Measurements from ENCODE around the gene SRPRB. TPM values are rescaled to one million over a fixed set of nuclear protein-coding genes. Genes with fewer than 3 reads are reported as not detected.
A peak's percentile ranks its signal among the peaks of the same experiment; 100 is the strongest.

SRPRB gene
- total and polyA plus RNA-seq, 3 experiments from 2014 or later, result 60.0 to 129 (median 128) TPM

DNA sequence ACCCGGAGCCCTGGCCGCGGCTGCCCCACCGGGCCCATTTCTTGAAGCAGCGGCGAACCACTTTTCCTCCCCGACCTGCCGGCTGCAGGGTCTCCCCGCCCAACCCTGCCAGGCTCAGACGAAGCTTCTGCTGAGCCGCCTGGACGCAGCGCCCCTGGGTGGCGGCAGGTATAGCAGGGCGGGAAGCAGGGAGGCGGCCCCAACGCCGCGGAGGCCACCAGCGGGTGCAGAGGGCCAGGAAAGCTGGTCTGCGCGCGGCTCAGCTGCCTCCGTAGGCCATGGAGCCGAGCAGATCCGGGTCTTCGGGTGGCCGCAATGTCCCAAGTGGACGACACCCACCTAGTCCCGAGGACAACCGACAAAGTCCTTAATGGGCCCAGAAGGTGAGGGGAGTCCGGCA is 21.9 kb upstream of the SRPRB start:
- H3K36me3 Mint-ChIP-seq, result no peaks in the 10 kb centered on the region
- H3K9me3 ChIP-seq (ENCODE audit: low read length), result no peaks in the 10 kb centered on the region
- H3K4me1 ChIP-seq (ENCODE audit: insufficient read depth, low read length), result no peaks in the 10 kb centered on the region
- no peaks in the 10 kb centered on the region for H3K36me3 ChIP-seq (ENCODE audit: insufficient read depth, low read length)
- H3K27me3 Mint-ChIP-seq, result peaks cover 9 to 30% of the 10 kb centered on the region in 2 donors
- no peaks in the 10 kb centered on the region for H3K4me1 Mint-ChIP-seq
- H3K27ac ChIP-seq (ENCODE audit: low read depth, low read length), result no peak overlapping the region
- ChIA-PET POLR2A (no interaction called here), CTCF (no interaction called here)
- no peak overlapping the region for H3K27ac Mint-ChIP-seq
- no peaks in the 10 kb centered on the region for H3K9me3 Mint-ChIP-seq
- no peak for DNase-seq
- H3K4me3 Mint-ChIP-seq, result no peak overlapping the region
- H3K27me3 ChIP-seq (ENCODE audit: insufficient read depth, low read length, poor library complexity, severe bottlenecking), result no peaks in the 10 kb centered on the region
- no peak overlapping the region for H3K4me3 ChIP-seq (ENCODE audit: low read length)

DNA sequence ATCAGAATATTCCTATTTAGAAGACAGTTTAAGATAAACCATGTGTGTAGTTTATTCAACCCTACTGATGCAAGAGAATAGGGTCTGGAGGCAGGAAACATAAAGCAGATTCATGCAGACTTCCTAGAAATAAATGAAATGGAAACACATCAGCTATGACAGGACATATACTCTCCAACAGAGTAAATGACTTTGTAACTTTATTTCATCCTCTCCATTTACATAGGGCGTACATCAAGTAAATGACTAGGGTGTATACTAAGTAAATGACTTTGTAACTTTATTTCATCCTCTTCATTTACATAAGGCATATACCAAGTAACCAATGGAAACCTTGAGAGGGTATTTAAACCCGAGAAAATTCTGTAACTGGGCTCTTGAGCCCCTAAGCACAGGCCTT is 17.6 kb upstream of the SRPRB start:
- H3K4me3 Mint-ChIP-seq, result no peak overlapping the region
- no peak for DNase-seq
- Histone ChIP-seq H3K27ac (ENCODE audit: low read depth, low read length) (no peak overlapping the region), H3K36me3 (ENCODE audit: insufficient read depth, low read length) (no peaks in the 10 kb centered on the region), H3K4me3 (ENCODE audit: low read length) (no peak overlapping the region), H3K27me3 (ENCODE audit: insufficient read depth, low read length, poor library complexity, severe bottlenecking) (no peaks in the 10 kb centered on the region), H3K9me3 (ENCODE audit: low read length) (no peaks in the 10 kb centered on the region), H3K4me1 (ENCODE audit: insufficient read depth, low read length) (no peaks in the 10 kb centered on the region)
- H3K27me3 Mint-ChIP-seq, result peaks cover 4 to 12% of the 10 kb centered on the region in 2 donors
- POLR2A ChIA-PET, result no interaction called here
- H3K36me3 Mint-ChIP-seq, result no peaks in the 10 kb centered on the region
- CTCF ChIA-PET, result no interaction called here
- no peak overlapping the region for H3K27ac Mint-ChIP-seq
- no peaks in the 10 kb centered on the region for H3K4me1 Mint-ChIP-seq
- peaks cover 3 to 11% (median 8%) of the 10 kb centered on the region in 5 donors for H3K9me3 Mint-ChIP-seq

DNA sequence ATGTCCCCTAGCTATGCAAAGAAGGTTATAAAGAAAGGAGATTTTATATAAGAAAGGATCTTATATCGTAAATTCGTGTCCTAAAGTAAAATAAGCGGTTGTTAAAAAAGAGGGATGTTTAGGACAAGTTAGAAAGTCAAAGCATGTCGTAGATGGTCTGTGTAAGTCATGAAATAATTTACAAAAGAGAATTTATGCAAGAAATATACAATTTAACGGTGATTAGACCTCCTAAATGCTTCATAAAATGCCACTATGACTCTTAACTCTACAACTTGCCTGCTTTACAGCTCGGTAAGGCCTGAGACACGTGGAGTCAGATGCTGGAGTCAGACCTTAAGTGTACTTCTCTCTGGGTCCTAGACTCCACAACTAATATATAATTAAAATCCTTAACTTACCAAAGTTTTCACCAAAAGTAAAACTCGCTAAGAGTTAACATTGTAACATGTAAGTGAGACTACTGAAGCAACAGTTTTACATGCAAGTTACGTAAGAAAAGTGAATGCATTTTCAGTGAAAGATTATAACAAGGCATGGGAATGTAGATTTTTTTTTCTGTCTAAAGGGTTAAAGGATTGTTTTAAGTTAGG is 13.3 kb upstream of the SRPRB start:
- H3K4me3 ChIP-seq (ENCODE audit: low read length), result no peak overlapping the region
- no peak for DNase-seq
- ChIA-PET POLR2A (no interaction called here), CTCF (no interaction called here)
- H3K4me1 ChIP-seq (ENCODE audit: insufficient read depth, low read length), result no peaks in the 10 kb centered on the region
- Mint-ChIP-seq H3K27ac (no peak overlapping the region), H3K4me3 (no peak overlapping the region), H3K9me3 (peaks cover 4 to 12% (median 10%) of the 10 kb centered on the region in 5 donors), H3K27me3 (peaks cover 9 to 25% of the 10 kb centered on the region in 2 donors), H3K36me3 (no peaks in the 10 kb centered on the region), H3K4me1 (no peaks in the 10 kb centered on the region)
- no peak overlapping the region for H3K27ac ChIP-seq (ENCODE audit: low read depth, low read length)
- no peaks in the 10 kb centered on the region for H3K27me3 ChIP-seq (ENCODE audit: insufficient read depth, low read length, poor library complexity, severe bottlenecking)
- H3K36me3 ChIP-seq (ENCODE audit: insufficient read depth, low read length), result no peaks in the 10 kb centered on the region
- no peaks in the 10 kb centered on the region for H3K9me3 ChIP-seq (ENCODE audit: low read length)

DNA sequence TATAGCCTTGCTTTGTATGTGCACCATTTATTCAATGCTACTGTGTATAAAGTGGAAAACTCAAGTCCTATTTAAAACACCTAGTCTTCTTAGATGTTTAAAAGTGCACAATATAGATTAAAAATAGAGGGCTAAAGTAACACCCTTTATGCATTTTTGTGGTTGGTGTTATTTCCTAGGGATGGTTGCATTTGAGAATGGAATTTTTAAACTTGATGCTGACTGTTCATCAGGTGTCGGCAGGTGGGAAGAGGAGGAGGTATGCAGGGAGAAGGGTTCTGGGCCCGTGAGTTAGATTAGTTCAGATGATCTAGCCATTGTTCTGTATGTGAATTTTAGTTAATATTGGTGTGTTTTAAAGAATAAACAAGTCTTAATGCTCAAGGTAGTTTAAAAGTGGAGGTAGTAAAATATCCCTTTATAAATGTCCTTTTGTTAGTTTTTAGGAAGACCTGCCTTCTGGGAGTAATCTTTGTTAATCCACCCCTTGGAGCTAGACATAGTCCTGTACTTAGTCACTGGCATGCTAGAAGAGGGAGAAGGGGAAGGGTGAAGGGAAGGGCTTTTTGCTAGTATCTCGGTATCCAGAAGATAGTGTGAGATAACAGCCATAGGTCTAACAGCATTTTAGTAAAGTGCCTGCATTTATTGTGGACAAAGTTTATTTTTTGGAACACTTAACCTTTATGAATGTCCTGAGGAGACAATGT is 8.1 kb upstream of the SRPRB start:
- Histone ChIP-seq H3K9me3 (ENCODE audit: low read length) (no peaks in the 10 kb centered on the region), H3K36me3 (ENCODE audit: insufficient read depth, low read length) (no peaks in the 10 kb centered on the region), H3K27me3 (ENCODE audit: insufficient read depth, low read length, poor library complexity, severe bottlenecking) (no peaks in the 10 kb centered on the region), H3K27ac (ENCODE audit: low read depth, low read length) (no peak overlapping the region), H3K4me1 (ENCODE audit: insufficient read depth, low read length) (no peaks in the 10 kb centered on the region), H3K4me3 (ENCODE audit: low read length) (no peak overlapping the region)
- ChIA-PET POLR2A (no interaction called here), CTCF (no interaction called here)
- Mint-ChIP-seq H3K4me1 (no peaks in the 10 kb centered on the region), H3K36me3 (no peaks in the 10 kb centered on the region), H3K9me3 (peaks cover 4 to 6% (median 6%) of the 10 kb centered on the region in 5 donors), H3K27ac (no peak overlapping the region), H3K27me3 (peaks cover 11 to 33% of the 10 kb centered on the region in 2 donors), H3K4me3 (no peak overlapping the region)
- DNase-seq, result no peak

DNA sequence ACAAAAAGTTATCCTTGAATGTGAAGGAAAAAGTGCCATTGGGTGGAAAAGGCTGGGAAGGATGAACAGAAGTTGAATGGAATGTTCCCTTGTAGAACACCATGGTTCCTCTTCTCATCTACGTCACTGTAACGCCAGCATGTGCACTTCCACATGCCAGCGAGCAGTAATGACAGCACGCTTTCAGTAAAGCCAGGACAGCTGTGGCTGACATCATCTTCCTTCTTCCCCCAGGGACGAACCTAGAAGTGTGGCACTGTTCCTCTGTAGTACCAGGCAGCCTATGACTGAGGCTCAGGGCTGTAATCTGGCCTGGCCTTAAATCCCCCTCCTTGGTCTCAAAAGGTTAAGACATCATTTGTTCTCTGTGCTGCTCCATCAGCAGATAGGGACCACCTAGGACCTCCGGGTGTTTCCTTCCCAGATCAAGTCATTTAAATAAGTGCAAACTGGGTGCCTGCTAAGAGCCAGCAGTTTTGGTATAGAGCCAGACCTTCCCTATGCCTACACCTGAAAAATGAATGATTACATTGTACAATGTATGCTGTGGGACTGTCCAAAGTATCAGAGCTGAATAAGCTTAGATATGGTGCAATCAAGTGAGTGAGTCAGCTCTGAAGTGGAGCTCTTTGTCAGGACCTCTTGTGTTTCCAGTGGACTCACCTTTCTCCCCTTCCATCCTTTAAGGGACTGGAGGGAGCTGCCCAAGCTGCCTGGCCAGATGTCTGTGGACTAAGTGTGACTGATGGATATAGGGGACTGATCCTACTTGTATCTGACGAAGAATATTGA is 5.6 kb upstream of the SRPRB start:
- Histone ChIP-seq H3K4me3 (ENCODE audit: low read length) (no peak overlapping the region), H3K36me3 (ENCODE audit: insufficient read depth, low read length) (no peaks in the 10 kb centered on the region), H3K27ac (ENCODE audit: low read depth, low read length) (no peak overlapping the region), H3K27me3 (ENCODE audit: insufficient read depth, low read length, poor library complexity, severe bottlenecking) (no peaks in the 10 kb centered on the region), H3K4me1 (ENCODE audit: insufficient read depth, low read length) (peaks cover 3% of the 10 kb centered on the region), H3K9me3 (ENCODE audit: low read length) (no peaks in the 10 kb centered on the region)
- CTCF ChIA-PET, result no interaction called here
- H3K4me1 Mint-ChIP-seq, result peaks cover under 1 to 1% (median 1%) of the 10 kb centered on the region in 3 donors
- no peak for DNase-seq
- H3K9me3 Mint-ChIP-seq, result no peaks in the 10 kb centered on the region
- H3K27ac Mint-ChIP-seq, result no peak overlapping the region
- H3K4me3 Mint-ChIP-seq, result no peak overlapping the region
- no peaks in the 10 kb centered on the region for H3K36me3 Mint-ChIP-seq
- POLR2A ChIA-PET, result no interaction called here
- peaks cover 11 to 28% of the 10 kb centered on the region in 2 donors for H3K27me3 Mint-ChIP-seq

DNA sequence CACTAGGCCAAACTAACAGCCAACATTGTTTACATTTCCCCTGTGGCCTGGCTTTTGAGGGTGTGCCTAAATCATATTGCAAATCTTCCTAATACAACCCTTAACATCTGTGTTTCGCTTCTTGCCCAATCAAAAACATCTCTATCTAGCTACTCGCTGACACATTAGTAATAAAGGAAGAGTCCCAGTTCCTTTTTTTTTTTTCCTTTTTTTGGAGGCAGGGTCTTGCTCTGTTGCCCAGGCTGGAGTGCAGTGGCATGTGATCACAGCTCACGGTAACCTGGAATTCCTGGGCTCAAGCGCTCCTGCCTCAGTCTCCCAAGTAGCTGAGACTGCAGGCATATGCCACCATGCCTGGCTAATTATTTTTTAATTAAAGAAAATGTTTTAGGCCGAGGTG is 2.1 kb upstream of the SRPRB start:
- peaks cover 0 to 21% (median 3%) of the 10 kb centered on the region in 3 donors for H3K36me3 Mint-ChIP-seq
- no peak for DNase-seq
- CTCF ChIA-PET, result interaction anchor here (1.0 to 1.1 kb wide), 2 partner anchors 15 to 139 kb away, joined by 3 read pairs; no protein-coding TSS in a partner anchor
- H3K9me3 Mint-ChIP-seq, result no peaks in the 10 kb centered on the region
- H3K9me3 ChIP-seq (ENCODE audit: low read length), result no peaks in the 10 kb centered on the region
- no peak overlapping the region for H3K27ac ChIP-seq (ENCODE audit: low read depth, low read length)
- POLR2A ChIA-PET, result no interaction called here
- peaks cover 25 to 30% (median 29%) of the 10 kb centered on the region in 3 donors for H3K4me1 Mint-ChIP-seq
- H3K36me3 ChIP-seq (ENCODE audit: insufficient read depth, low read length), result no peaks in the 10 kb centered on the region
- peak overlapping the region in 1 of 7 donors; percentile 15 for H3K4me3 Mint-ChIP-seq
- peaks cover 14% of the 10 kb centered on the region for H3K4me1 ChIP-seq (ENCODE audit: insufficient read depth, low read length)
- no peak overlapping the region for H3K4me3 ChIP-seq (ENCODE audit: low read length)
- H3K27me3 ChIP-seq (ENCODE audit: insufficient read depth, low read length, poor library complexity, severe bottlenecking), result no peaks in the 10 kb centered on the region
- peaks cover 3 to 5% of the 10 kb centered on the region in 2 donors for H3K27me3 Mint-ChIP-seq
- no peak overlapping the region for H3K27ac Mint-ChIP-seq

DNA sequence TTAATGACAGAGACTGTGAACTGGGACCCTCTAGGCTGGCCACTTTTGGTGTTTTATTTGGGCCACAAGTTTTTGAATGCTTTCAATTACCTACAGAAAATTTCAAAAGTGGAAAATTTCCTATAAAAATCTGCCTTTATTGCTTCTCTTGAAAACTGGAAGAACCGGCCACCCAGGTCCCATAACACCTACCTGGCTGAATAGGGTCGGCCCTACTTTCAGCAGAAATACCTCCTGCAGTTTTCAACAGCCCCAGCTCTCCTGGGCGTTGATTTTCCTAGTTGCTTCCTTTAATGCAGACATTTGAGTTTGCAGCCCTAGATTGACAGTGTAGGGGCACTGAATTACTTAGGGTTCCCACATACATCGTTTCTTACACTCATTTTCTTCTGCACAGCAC is 719 bp upstream of the SRPRB start:
- Histone ChIP-seq H3K4me1 (ENCODE audit: insufficient read depth, low read length) (peaks cover 14% of the 10 kb centered on the region), H3K9me3 (ENCODE audit: low read length) (no peaks in the 10 kb centered on the region), H3K27ac (ENCODE audit: low read depth, low read length) (peak overlapping the region; percentile 87), H3K4me3 (ENCODE audit: low read length) (peak overlapping the region; percentile 85), H3K27me3 (ENCODE audit: insufficient read depth, low read length, poor library complexity, severe bottlenecking) (no peaks in the 10 kb centered on the region), H3K36me3 (ENCODE audit: insufficient read depth, low read length) (no peaks in the 10 kb centered on the region)
- Mint-ChIP-seq H3K27ac (peak overlapping the region; percentile 86 to 98 (median 96)), H3K4me3 (peak overlapping the region; percentile 95 to 99 (median 98)), H3K9me3 (no peaks in the 10 kb centered on the region), H3K27me3 (peaks cover 0 to 3% of the 10 kb centered on the region in 2 donors), H3K4me1 (peaks cover 26 to 38% (median 36%) of the 10 kb centered on the region in 3 donors), H3K36me3 (peaks cover 0 to 28% (median 3%) of the 10 kb centered on the region in 3 donors)
- ChIA-PET POLR2A (interaction anchor here (1.0 kb wide), 1 partner anchor 231 kb away, joined by 4 read pairs; the partner anchor contains the start of gene CDV3), CTCF (no interaction called here)
- no peak for DNase-seq

DNA sequence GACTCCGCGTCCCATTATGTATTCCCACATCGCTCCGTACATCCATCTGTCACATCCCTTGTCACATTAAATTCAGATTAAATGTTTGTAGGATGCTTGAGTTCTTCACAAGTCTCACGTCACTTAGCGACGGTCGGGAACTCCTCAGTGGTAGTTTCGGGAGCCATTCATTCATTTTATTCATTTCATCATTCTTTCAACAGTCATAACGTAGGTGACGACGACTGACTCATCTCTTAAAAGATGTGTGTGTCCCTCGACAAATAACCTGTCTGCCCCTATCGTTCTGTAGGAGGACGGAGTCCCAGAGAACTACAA is 272 bp upstream of the SRPRB start:
- Histone ChIP-seq H3K4me1 (ENCODE audit: insufficient read depth, low read length) (peaks cover 14% of the 10 kb centered on the region), H3K27ac (ENCODE audit: low read depth, low read length) (peak overlapping the region; percentile 87), H3K9me3 (ENCODE audit: low read length) (no peaks in the 10 kb centered on the region), H3K36me3 (ENCODE audit: insufficient read depth, low read length) (peaks cover 4% of the 10 kb centered on the region), H3K4me3 (ENCODE audit: low read length) (peak overlapping the region; percentile 85), H3K27me3 (ENCODE audit: insufficient read depth, low read length, poor library complexity, severe bottlenecking) (no peaks in the 10 kb centered on the region)
- ChIA-PET CTCF (interaction anchor here (1.3 kb wide), 1 partner anchor 13 kb away, joined by 3 read pairs; no protein-coding TSS in a partner anchor), POLR2A (no interaction called here)
- Mint-ChIP-seq H3K27ac (peak overlapping the region; percentile 86 to 98 (median 96)), H3K4me1 (peaks cover 29 to 42% (median 40%) of the 10 kb centered on the region in 3 donors), H3K27me3 (peaks cover 0 to 2% of the 10 kb centered on the region in 2 donors), H3K36me3 (peaks cover 0 to 33% (median 6%) of the 10 kb centered on the region in 3 donors), H3K9me3 (no peaks in the 10 kb centered on the region), H3K4me3 (peak overlapping the region; percentile 95 to 99 (median 98))
- DNase-seq, result no peak
